ENCODE results near the gene NLE1. TPM values are rescaled to one million over a fixed set of nuclear protein-coding genes. Genes with fewer than 3 reads are reported as not detected.
"Not testable (repeated sequence)": the region's sequence is repeated elsewhere in the genome, so short reads cannot be mapped to it uniquely, and the experiment has no call there.

Gene NLE1
- polyA plus RNA-seq, 1 of the 3 experiments (the other 2 are of a cell fraction): 22.1 TPM

DNA sequence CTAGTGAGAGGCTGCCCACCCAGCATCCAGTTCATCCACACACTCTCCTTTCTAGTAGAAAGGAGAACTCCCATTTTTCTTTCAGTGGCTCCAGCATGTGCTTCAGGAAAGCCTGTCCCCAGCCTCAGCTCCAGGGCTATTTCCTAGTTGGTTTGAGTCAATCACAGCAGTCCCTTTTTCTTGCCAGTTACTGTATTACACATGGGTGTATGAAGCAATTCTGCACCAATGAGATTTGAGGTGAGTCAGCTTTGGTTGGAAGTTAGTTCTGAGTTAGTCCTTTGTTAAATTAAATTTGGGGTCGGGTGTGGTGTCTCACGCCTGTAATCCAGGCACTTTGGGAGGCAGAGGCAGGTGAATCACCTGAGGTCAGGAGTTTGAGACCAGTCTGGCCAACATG lies 47.2 kb downstream of the NLE1 start:
- Histone ChIP-seq H4K20me1 (ENCODE audit: insufficient read depth) (no peaks in the 10 kb centered on the region), H3K4me1 (ENCODE audit: control insufficient read depth in 1 of 2, insufficient read depth in 2 of 2, low read depth in 1 of 2, low read length in 1 of 2) (peaks cover 0 to under 1% of the 10 kb centered on the region in 2 experiments; a peak in 1 of 4 replicates), H3K9me3 (no peaks in the 10 kb centered on the region), H3K9ac (0 out of 2 replicates have a peak overlapping the region, but pooled peaks have one; percentile 11), H3K9me2 (no peaks in the 10 kb centered on the region), H2AFZ (ENCODE audit: low read depth) (no peak overlapping the region), H3K79me2 (ENCODE audit: insufficient read depth) (no peaks in the 10 kb centered on the region), H3K36me3 (replicated peaks in 1 of 2; ENCODE audit: control insufficient read depth in 1 of 2, insufficient read depth in 2 of 2, low read length in 1 of 2) (peaks cover 7 to 8% of the 10 kb centered on the region in 2 experiments), H3F3A (replicated peaks; ENCODE audit: insufficient read depth) (no peaks in the 10 kb centered on the region), H3K4me2 (no peak overlapping the region), H3K27me3 (ENCODE audit: insufficient read depth) (no peaks in the 10 kb centered on the region), H3K4me3 (ENCODE audit: low read depth in 2 of 2, low read length in 1 of 2) (no peak overlapping the region), H3K27ac (ENCODE audit: low read depth in 2 of 2, low read length in 1 of 2) (peak overlapping the region in 1 of 2 experiments; percentile 28; a peak in 1 of 4 replicates)
- POLR2A ChIA-PET: no interaction called here
- no peak for DNase-seq
- 37% methylated on average over 2 of the region's 2 CpGs for WGBS (ENCODE audit: low lambda C conversion rate)
- TF ChIP-seq FOSL2 (IDR thresholded peaks at IDR 0.05; ENCODE audit: borderline replicate concordance, low read depth): peak; percentile 41; the same call in 1 of the 2 replicates
- no peak for TF ChIP-seq RXRA (IDR thresholded peaks at IDR 0.05; ENCODE audit: borderline replicate concordance, low read depth)
- no peak for TF ChIP-seq NRF1 (IDR thresholded peaks at IDR 0.05; ENCODE audit: low read depth, low read length)
- TF ChIP-seq FOXM1 (IDR thresholded peaks at IDR 0.05; ENCODE audit: low read depth): no peak
- TF ChIP-seq, protein P1, sequence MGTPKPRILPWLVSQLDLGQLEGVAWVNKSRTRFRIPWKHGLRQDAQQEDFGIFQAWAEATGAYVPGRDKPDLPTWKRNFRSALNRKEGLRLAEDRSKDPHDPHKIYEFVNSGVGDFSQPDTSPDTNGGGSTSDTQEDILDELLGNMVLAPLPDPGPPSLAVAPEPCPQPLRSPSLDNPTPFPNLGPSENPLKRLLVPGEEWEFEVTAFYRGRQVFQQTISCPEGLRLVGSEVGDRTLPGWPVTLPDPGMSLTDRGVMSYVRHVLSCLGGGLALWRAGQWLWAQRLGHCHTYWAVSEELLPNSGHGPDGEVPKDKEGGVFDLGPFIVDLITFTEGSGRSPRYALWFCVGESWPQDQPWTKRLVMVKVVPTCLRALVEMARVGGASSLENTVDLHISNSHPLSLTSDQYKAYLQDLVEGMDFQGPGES (IDR thresholded peaks at IDR 0.05; ENCODE audit: low read depth, low read length): no peak
- TF ChIP-seq RCOR1 (IDR thresholded peaks at IDR 0.05; ENCODE audit: low read length): no peak
- TF ChIP-seq TCF12 (IDR thresholded peaks at IDR 0.05): no peak
- TF ChIP-seq, protein P2, sequence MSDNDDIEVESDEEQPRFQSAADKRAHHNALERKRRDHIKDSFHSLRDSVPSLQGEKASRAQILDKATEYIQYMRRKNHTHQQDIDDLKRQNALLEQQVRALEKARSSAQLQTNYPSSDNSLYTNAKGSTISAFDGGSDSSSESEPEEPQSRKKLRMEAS (IDR thresholded peaks at IDR 0.05; ENCODE audit: low read depth): 0 out of 2 replicates have a peak, but pooled peaks have one; percentile 17
- no peak for TF ChIP-seq TEAD4 (IDR thresholded peaks at IDR 0.05; ENCODE audit: borderline replicate concordance, insufficient read depth)
- no peak for TF ChIP-seq MEF2A (IDR thresholded peaks at IDR 0.05; ENCODE audit: borderline replicate concordance, low read depth)
- no peak for TF ChIP-seq RFX5 (IDR thresholded peaks at IDR 0.05; ENCODE audit: low read length)
- TF ChIP-seq, protein P3, sequence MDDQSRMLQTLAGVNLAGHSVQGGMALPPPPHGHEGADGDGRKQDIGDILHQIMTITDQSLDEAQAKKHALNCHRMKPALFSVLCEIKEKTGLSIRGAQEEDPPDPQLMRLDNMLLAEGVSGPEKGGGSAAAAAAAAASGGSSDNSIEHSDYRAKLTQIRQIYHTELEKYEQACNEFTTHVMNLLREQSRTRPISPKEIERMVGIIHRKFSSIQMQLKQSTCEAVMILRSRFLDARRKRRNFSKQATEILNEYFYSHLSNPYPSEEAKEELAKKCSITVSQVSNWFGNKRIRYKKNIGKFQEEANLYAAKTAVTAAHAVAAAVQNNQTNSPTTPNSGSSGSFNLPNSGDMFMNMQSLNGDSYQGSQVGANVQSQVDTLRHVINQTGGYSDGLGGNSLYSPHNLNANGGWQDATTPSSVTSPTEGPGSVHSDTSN (IDR thresholded peaks at IDR 0.05): peak; percentile 36; the same call in 1 of the 2 replicates
- 0 out of 2 replicates have a peak, but pooled peaks have one; percentile 20 for TF ChIP-seq JUND (IDR thresholded peaks at IDR 0.05)
- CTCF ChIA-PET: interaction anchor here (1.0 to 2.0 kb wide), 3 partner anchors 12 to 552 kb away, joined by 3 to 8 read pairs (median 4); partner anchors contain the start of gene RAD51D

DNA sequence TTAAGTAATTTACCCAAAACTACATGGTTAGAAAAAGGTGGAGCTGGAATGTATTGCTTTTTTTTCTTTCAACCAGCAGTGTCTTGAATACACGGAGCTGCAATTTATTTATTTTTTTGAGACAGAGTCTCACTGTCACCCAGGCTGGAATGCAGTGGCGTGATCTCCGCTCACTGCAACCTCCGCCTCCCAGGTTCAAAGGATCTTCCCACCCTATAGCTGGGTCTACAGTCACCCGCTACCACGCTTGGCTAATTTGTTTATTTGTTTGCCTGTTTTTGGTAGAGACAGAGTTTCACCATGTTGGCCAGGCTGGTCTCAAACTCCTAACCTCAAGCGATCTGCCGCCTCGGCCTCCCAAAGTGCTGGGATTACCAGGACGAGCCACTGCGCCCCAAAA lies 51.4 kb downstream of the NLE1 start:
- H3K9ac ChIP-seq; H3K4me2 ChIP-seq; H3K27ac ChIP-seq (ENCODE audit: low read depth in 2 of 2, low read length in 1 of 2); H3K4me3 ChIP-seq (ENCODE audit: low read depth in 2 of 2, low read length in 1 of 2); H3K9me3 ChIP-seq; H3K9me2 ChIP-seq; DNase-seq; H3K27me3 ChIP-seq (ENCODE audit: insufficient read depth); H4K20me1 ChIP-seq (ENCODE audit: insufficient read depth); H3F3A ChIP-seq (replicated peaks; ENCODE audit: insufficient read depth); H3K36me3 ChIP-seq (replicated peaks in 1 of 2; ENCODE audit: control insufficient read depth in 1 of 2, insufficient read depth in 2 of 2, low read length in 1 of 2); H2AFZ ChIP-seq (ENCODE audit: low read depth); POLR2A ChIA-PET: not testable (repeated sequence)
- peaks cover 12 to 15% of the 10 kb centered on the region in 2 experiments; a peak in 3 of 4 replicates for H3K4me1 ChIP-seq (ENCODE audit: control insufficient read depth in 1 of 2, insufficient read depth in 2 of 2, low read depth in 1 of 2, low read length in 1 of 2)
- CTCF ChIA-PET: interaction anchor here (1.2 to 2.3 kb wide), 8 partner anchors 10 to 671 kb away, joined by 3 to 22 read pairs (median 8); no protein-coding TSS in a partner anchor
- H3K79me2 ChIP-seq (ENCODE audit: insufficient read depth): peaks cover 31% of the 10 kb centered on the region
- WGBS (ENCODE audit: low lambda C conversion rate): 96% methylated on average over 11 of the region's 11 CpGs

Data from SK-N-SH (cell line).